Upper lobe of left lung (tissue), 6 donors: ENCODE measurements around the gene GALNT5. TPM values are rescaled to one million over a fixed set of nuclear protein-coding genes. Genes with fewer than 3 reads are reported as not detected.
"Not testable (repeated sequence)": the region's sequence is repeated elsewhere in the genome, so short reads cannot be mapped to it uniquely, and the experiment has no call there.

Experiments
- ATAC-seq, 2 donors: fragments of 200-7000 bp; cut with Tn5 transposase; one replicate each; pipeline ENCODE4 v1.9.1; 2022; ENCODE audit warnings: mild to moderate bottlenecking in 2 of 2, moderate library complexity in 2 of 2; ENCODE audit not compliant: low FRiP score in 2 of 2
- DNase-seq, 2 donors: peaks; one replicate each; pipeline ENCODE4 v3.0.0-alpha.2; 2019 to 2020
- H3K27ac ChIP-seq, 4 donors: fragments of 200-600 bp; sonication (generic); one replicate each; pipeline ENCODE4 v1.5.1; 2016 to 2019
- H3K27me3 ChIP-seq, 4 donors: fragments of 200-600 bp; sonication (generic); one replicate each; pipeline ENCODE4 v1.5.1; 2017 to 2019
- H3K36me3 ChIP-seq, 4 donors: fragments of 200-600 bp; sonication (generic); one replicate each; pipeline ENCODE4 v1.5.1; 2016 to 2019
- H3K4me1 ChIP-seq, 4 donors: fragments of 200-600 bp; sonication (generic); one replicate each; pipeline ENCODE4 v1.5.1; 2018 to 2019
- H3K4me3 ChIP-seq, 4 donors: fragments of 200-600 bp; sonication (generic); one replicate each; pipeline ENCODE4 v1.5.1; 2017 to 2019; ENCODE audit warnings: mild to moderate bottlenecking in 2 of 4, moderate library complexity in 1 of 4
- H3K9me3 ChIP-seq, 4 donors: fragments of 200-600 bp; sonication (generic); one replicate each; pipeline ENCODE4 v1.5.1; 2018 to 2019
- CTCF ChIP-seq, 6 experiments: fragments of 450-650 bp in 4 of 6; fragments of 200-600 bp in 2 of 6; sonication (generic) in 2 of 6; IDR thresholded peaks; one replicate each; pipeline ENCODE4 v1.5.1; 2016 to 2019; ENCODE audit warnings: antibody characterized with exemption in 6 of 6
- EP300 ChIP-seq, 4 donors: sonication (generic); formaldehyde crosslinking; IDR thresholded peaks; one replicate each; pipeline ENCODE4 v1.5.1; 2017; ENCODE audit warnings: antibody characterized with exemption in 4 of 4, control low read depth in 2 of 4
- POLR2A ChIP-seq, 4 donors: fragments of 450-650 bp; IDR thresholded peaks; one replicate each; pipeline ENCODE4 v1.5.1; 2016 to 2017; ENCODE audit warnings: antibody characterized with exemption in 4 of 4, mild to moderate bottlenecking in 2 of 4
- POLR2AphosphoS5 ChIP-seq, 2 donors: sonication (generic); formaldehyde crosslinking; IDR thresholded peaks; one replicate each; pipeline ENCODE4 v1.5.1; 2017; ENCODE audit warnings: antibody characterized with exemption in 2 of 2
- WGBS, 2 donors: methylation state at CpG; one replicate each; pipeline ENCODE4 v1.1.5; 2017 to 2018; 5-methylcytosine and 5-hydroxymethylcytosine counted together
- total RNA-seq, 6 donors: library from RNA; depleted of rRNA in 4 of 6; stranded (reverse); fragments of >200 nt in 4 of 6; gene quantifications; one replicate each; pipeline versions ENCODE4 v1.1.0 to v1.2.1, GENCODE V29; 2016 to 2021
- donor health status: DM: no; HTN: no; CAD: no; lungs with moderate emphysema.
- donor health status: DM: no; HTN: yes; CAD: no; lungs with severe emphysema.

Gene GALNT5
- total RNA-seq, 6 donors from 2014 or later: 23.0 to 42.9 (median 24.4) TPM

GRCh38 chr2:157220502-157220901 lies 37.0 kb upstream of the GALNT5 start:
- ATAC-seq (no peak), DNase-seq (no peak)
- WGBS, 2 donors: 48 to 68% methylated on average over 1 of the region's 1 CpG
- no peak overlapping the region for H3K4me3 ChIP-seq
- no peaks in the 10 kb centered on the region for H3K4me1 ChIP-seq
- no peaks in the 10 kb centered on the region for H3K27me3 ChIP-seq
- H3K27ac ChIP-seq: no peak overlapping the region
- no peaks in the 10 kb centered on the region for H3K36me3 ChIP-seq
- H3K9me3 ChIP-seq: no peaks in the 10 kb centered on the region
- no peak for TF ChIP-seq POLR2A (IDR thresholded peaks at IDR 0.05)
- TF ChIP-seq POLR2AphosphoS5 (IDR thresholded peaks at IDR 0.05): no peak
- no peak for TF ChIP-seq EP300 (IDR thresholded peaks at IDR 0.05)
- no peak for TF ChIP-seq CTCF (IDR thresholded peaks at IDR 0.05)

- ATAC-seq (no peak), DNase-seq (no peak)
- Histone ChIP-seq H3K36me3 (no peaks in the 10 kb centered on the region), H3K4me1 (no peaks in the 10 kb centered on the region), H3K27me3 (no peaks in the 10 kb centered on the region), H3K9me3 (no peaks in the 10 kb centered on the region), H3K4me3 (no peak overlapping the region), H3K27ac (no peak overlapping the region)
- WGBS, 2 donors: 65 to 71% methylated on average over 2 of the region's 2 CpGs
- no peak for TF ChIP-seq CTCF (IDR thresholded peaks at IDR 0.05)
- no peak for TF ChIP-seq POLR2A (IDR thresholded peaks at IDR 0.05)
- TF ChIP-seq POLR2AphosphoS5 (IDR thresholded peaks at IDR 0.05): no peak
- no peak for TF ChIP-seq EP300 (IDR thresholded peaks at IDR 0.05)
Observed at GRCh38 chr2:157221394-157221988, 36.0 kb upstream of the GALNT5 start.

GRCh38 chr2:157223624-157224205 lies 33.8 kb upstream of the GALNT5 start:
- 79 to 88% methylated on average over 5 of the region's 5 CpGs for WGBS, 2 donors
- H3K4me3 ChIP-seq: no peak overlapping the region
- H3K27me3 ChIP-seq: no peaks in the 10 kb centered on the region
- DNase-seq (no peak), ATAC-seq (no peak)
- H3K36me3 ChIP-seq: no peaks in the 10 kb centered on the region
- H3K4me1 ChIP-seq: no peaks in the 10 kb centered on the region
- H3K9me3 ChIP-seq: no peaks in the 10 kb centered on the region
- TF ChIP-seq EP300 (IDR thresholded peaks at IDR 0.05) (no peak), POLR2AphosphoS5 (IDR thresholded peaks at IDR 0.05) (no peak), POLR2A (IDR thresholded peaks at IDR 0.05) (no peak), CTCF (IDR thresholded peaks at IDR 0.05) (no peak)
- H3K27ac ChIP-seq: no peak overlapping the region

DNA sequence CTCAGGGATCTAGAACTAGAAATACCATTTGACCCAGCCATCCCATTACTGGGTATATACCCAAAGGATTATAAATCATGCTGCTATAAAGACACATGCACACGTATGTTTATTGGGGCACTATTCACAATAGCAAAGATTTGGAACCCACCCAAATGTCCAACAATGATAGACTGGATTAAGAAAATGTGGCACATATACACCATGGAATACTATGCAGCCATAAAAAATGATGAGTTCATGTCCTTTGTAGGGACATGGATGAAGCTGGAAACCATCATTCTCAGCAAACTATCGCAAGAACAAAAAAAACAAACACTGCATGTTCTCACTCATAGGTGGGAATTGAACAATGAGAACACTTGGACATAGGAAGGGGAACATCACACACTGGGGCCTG lies 33.1 kb upstream of the GALNT5 start:
- H3K9me3 ChIP-seq, H3K27me3 ChIP-seq, ATAC-seq, H3K4me1 ChIP-seq, DNase-seq, H3K27ac ChIP-seq, H3K4me3 ChIP-seq, H3K36me3 ChIP-seq: not testable (repeated sequence)
- 84 to 85% methylated on average over 2 of the region's 2 CpGs for WGBS, 2 donors

DNA sequence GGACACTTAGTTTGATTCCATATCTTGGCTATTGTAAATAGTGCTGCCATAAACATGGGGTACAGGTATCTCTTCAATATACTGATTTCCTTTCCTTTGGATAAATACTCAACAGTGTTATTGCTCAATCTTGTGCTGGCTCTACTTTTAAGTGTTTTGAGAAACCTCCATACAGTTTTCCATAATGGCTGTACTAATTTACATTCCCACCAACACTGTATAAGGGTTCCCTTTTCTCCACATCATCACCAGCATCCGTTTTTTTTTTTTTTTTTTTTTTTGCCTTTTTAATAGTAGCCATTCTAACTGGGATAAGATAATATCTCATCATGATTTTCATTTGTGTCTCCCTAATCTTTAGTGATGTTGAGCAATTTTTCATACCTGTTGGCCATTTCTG lies 29.9 kb upstream of the GALNT5 start:
- no peak overlapping the region for H3K4me3 ChIP-seq
- H3K9me3 ChIP-seq: no peaks in the 10 kb centered on the region
- H3K4me1 ChIP-seq: no peaks in the 10 kb centered on the region
- no peak overlapping the region for H3K27ac ChIP-seq
- DNase-seq (no peak), ATAC-seq (no peak)
- no peaks in the 10 kb centered on the region for H3K27me3 ChIP-seq
- no peak for TF ChIP-seq POLR2A (IDR thresholded peaks at IDR 0.05)
- no peak for TF ChIP-seq EP300 (IDR thresholded peaks at IDR 0.05)
- TF ChIP-seq CTCF (IDR thresholded peaks at IDR 0.05): no peak
- TF ChIP-seq POLR2AphosphoS5 (IDR thresholded peaks at IDR 0.05): no peak
- WGBS, 2 donors: 79 to 80% methylated on average over 1 of the region's 1 CpG
- no peaks in the 10 kb centered on the region for H3K36me3 ChIP-seq
